ENCODE data around the gene VASN. TPM values are rescaled to one million over a fixed set of nuclear protein-coding genes. Genes with fewer than 3 reads are reported as not detected.

Gene VASN
- total and polyA plus RNA-seq, 2 donors from 2014 or later: 75.7 to 82.7 TPM

- FAIRE-seq: no peak
These were observed 20.6 kb upstream of the VASN start, which contains the start of gene PAM16 for GRCh38 chr16:4350787-4351659. PAM16 (minus strand) TSS chr16:4351321; CDS start chr16:4351234, 87 bp downstream.

GRCh38 chr16:4351880-4352279, 19.8 kb upstream of the VASN start:
- FAIRE-seq: no peak

More at GRCh38 chr16:4350787-4351659, 20.6 kb upstream of the VASN start, which contains the start of gene PAM16:
- DNase-seq: peak; percentile 97 to 99 (median 98)
- no peak for TF ChIP-seq CTCF (IDR thresholded peaks at IDR 0.05; ENCODE audit: borderline replicate concordance, extremely low read depth, insufficient read depth)
- no peaks in the 10 kb centered on the region for H3K9me3 ChIP-seq (ENCODE audit: control insufficient read depth in 2 of 3, insufficient read depth in 1 of 3, low read length in 3 of 3)
- intact Hi-C loops (cut with DNase I): no loop called here
- H3K9ac ChIP-seq (ENCODE audit: low read length in 3 of 3): peak within 1 kb of the TSS; percentile 43 to 84 (median 67)
- H3K27me3 ChIP-seq (ENCODE audit: control insufficient read depth, insufficient read depth, low read length): no peaks in the 10 kb centered on the region
- H3K4me1 ChIP-seq (ENCODE audit: control insufficient read depth in 2 of 3, insufficient read depth in 2 of 3, low read depth in 1 of 3, low read length in 3 of 3): peaks cover 0 to 4% (median 0%) of the 10 kb centered on the region in 3 donors
- no peaks in the 10 kb centered on the region for H3K36me3 ChIP-seq (ENCODE audit: control insufficient read depth in 2 of 3, insufficient read depth in 3 of 3, low read length in 3 of 3)
- peak within 1 kb of the TSS; percentile 77 to 92 (median 90) for H3K4me3 ChIP-seq (ENCODE audit: low read length in 3 of 3)
- peak within 1 kb of the TSS; percentile 32 to 63 for H3K27ac ChIP-seq (ENCODE audit: low read depth in 2 of 2, low read length in 2 of 2)

GRCh38 chr16:4352843-4353242, 18.8 kb upstream of the VASN start:
- H3K4me1 ChIP-seq (ENCODE audit: control insufficient read depth in 2 of 3, insufficient read depth in 2 of 3, low read depth in 1 of 3, low read length in 3 of 3): peaks cover 0 to 4% (median 0%) of the 10 kb centered on the region in 3 donors
- no peak overlapping the region for H3K4me3 ChIP-seq (ENCODE audit: low read length in 3 of 3)
- H3K27ac ChIP-seq (ENCODE audit: low read depth in 2 of 2, low read length in 2 of 2): no peak overlapping the region
- no peaks in the 10 kb centered on the region for H3K27me3 ChIP-seq (ENCODE audit: control insufficient read depth, insufficient read depth, low read length)
- no peak for TF ChIP-seq CTCF (IDR thresholded peaks at IDR 0.05; ENCODE audit: borderline replicate concordance, extremely low read depth, insufficient read depth)
- H3K9me3 ChIP-seq (ENCODE audit: control insufficient read depth in 2 of 3, insufficient read depth in 1 of 3, low read length in 3 of 3): no peaks in the 10 kb centered on the region
- H3K9ac ChIP-seq (ENCODE audit: low read length in 3 of 3): no peak overlapping the region
- FAIRE-seq (no peak), DNase-seq (no peak)
- no peaks in the 10 kb centered on the region for H3K36me3 ChIP-seq (ENCODE audit: control insufficient read depth in 2 of 3, insufficient read depth in 3 of 3, low read length in 3 of 3)
- intact Hi-C loops (cut with DNase I): no loop called here

More at GRCh38 chr16:4351880-4352279, 19.8 kb upstream of the VASN start:
- no peak overlapping the region for H3K27ac ChIP-seq (ENCODE audit: low read depth in 2 of 2, low read length in 2 of 2)
- no peak overlapping the region for H3K9ac ChIP-seq (ENCODE audit: low read length in 3 of 3)
- no peaks in the 10 kb centered on the region for H3K27me3 ChIP-seq (ENCODE audit: control insufficient read depth, insufficient read depth, low read length)
- H3K4me1 ChIP-seq (ENCODE audit: control insufficient read depth in 2 of 3, insufficient read depth in 2 of 3, low read depth in 1 of 3, low read length in 3 of 3): peaks cover 0 to 4% (median 0%) of the 10 kb centered on the region in 3 donors
- H3K36me3 ChIP-seq (ENCODE audit: control insufficient read depth in 2 of 3, insufficient read depth in 3 of 3, low read length in 3 of 3): no peaks in the 10 kb centered on the region
- no peaks in the 10 kb centered on the region for H3K9me3 ChIP-seq (ENCODE audit: control insufficient read depth in 2 of 3, insufficient read depth in 1 of 3, low read length in 3 of 3)
- intact Hi-C loops (cut with DNase I): no loop called here
- TF ChIP-seq CTCF (IDR thresholded peaks at IDR 0.05; ENCODE audit: borderline replicate concordance, extremely low read depth, insufficient read depth): no peak
- DNase-seq: peak in 1 of 5 donors; percentile 56
- H3K4me3 ChIP-seq (ENCODE audit: low read length in 3 of 3): no peak overlapping the region
